GM21576 (cell line): ENCODE measurements around the gene CGAS.
"Not testable (repeated sequence)": the region's sequence is repeated elsewhere in the genome, so short reads cannot be mapped to it uniquely, and the experiment has no call there.

ENCODE experiments used
- ATAC-seq: cut with Tn5 transposase; IDR thresholded peaks from one replicate; pipeline ENCODE4 v1.9.1; 2021; ENCODE audit warnings: mild to moderate bottlenecking, moderate library complexity; ENCODE audit not compliant: unreplicated experiment

Gene CGAS

GRCh38 chr6:73400656-73401055, 51.4 kb downstream of the CGAS start:
- no peak for ATAC-seq

DNA sequence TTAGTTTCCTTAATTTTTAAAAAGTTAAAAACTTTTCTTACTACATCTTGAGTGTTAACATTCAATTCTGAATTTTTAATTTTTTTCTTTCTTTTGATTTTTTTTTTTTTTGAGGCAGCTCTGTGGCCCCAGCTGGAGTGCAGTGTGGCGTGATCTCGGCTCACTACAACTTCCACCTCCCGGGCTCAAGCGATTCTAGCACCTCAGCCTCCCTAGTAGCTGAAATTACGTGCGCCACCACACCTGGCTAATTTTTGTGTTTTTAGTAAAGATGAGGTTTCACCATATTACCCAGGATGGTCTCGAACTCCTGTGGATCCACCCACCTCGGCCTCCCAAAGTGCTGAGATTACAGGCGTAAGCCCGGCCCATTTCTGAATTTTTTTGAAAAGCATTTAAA, 56.2 kb downstream of the CGAS start:
- no peak for ATAC-seq

GRCh38 chr6:73394577-73395354, 57.3 kb downstream of the CGAS start, which contains the start of gene DDX43:
TSS of gene DDX43 (plus strand) at chr6:73394828. CDS start at chr6:73394906, 78 bp downstream.
- ATAC-seq = no peak

DNA sequence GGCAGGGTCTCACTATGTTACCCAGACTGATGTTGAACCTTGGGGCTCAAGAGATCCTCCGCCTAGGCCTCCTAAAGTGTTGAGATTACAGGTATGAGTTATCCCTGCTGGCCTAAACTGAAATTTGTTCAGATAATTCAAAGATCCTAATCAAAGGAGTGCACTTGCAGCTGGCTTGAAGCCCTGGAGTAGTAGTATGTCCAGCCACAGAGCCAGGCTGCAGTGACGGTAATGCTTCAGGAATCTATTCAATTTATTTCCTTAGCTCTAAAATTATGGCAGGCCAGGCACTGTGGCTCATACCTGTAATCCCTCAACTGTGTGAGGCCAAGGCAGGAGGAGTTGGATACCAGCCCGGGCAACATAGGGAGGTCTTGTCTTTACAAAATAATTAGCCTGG, 58.8 kb downstream of the CGAS start:
- ATAC-seq = no peak

GRCh38 chr6:73392188-73392587, 59.9 kb downstream of the CGAS start:
- not testable (repeated sequence) for ATAC-seq

DNA sequence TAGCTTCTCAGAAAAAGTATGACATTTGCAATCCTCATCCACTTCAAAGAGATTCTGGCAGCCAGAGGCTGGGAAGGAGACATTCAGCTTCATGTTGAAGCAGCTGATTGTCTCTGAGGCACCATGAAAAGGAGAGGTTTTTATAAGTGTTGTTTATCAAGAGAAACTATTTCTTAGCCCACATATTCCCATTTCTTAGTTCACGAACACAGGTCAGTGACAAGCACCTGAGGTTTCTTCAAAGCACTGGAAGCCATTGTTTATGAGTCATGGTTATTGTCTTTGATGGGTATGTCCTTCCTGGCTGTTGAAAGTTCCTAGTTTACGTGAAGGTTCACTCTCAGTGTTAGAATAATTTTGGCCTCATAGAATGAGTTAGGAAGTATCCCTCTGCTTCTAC, 60.4 kb downstream of the CGAS start:
- no peak for ATAC-seq

- no peak for ATAC-seq
These were observed 62.2 kb downstream of the CGAS start for GRCh38 chr6:73389854-73390253.

- ATAC-seq = peak; percentile 89
These were observed 63.1 kb downstream of the CGAS start for GRCh38 chr6:73388800-73389512.

- ATAC-seq = peak; percentile 27
These were observed 63.7 kb downstream of the CGAS start for GRCh38 chr6:73388433-73388799.

GRCh38 chr6:73382462-73383113, 69.5 kb downstream of the CGAS start:
- ATAC-seq = no peak

DNA sequence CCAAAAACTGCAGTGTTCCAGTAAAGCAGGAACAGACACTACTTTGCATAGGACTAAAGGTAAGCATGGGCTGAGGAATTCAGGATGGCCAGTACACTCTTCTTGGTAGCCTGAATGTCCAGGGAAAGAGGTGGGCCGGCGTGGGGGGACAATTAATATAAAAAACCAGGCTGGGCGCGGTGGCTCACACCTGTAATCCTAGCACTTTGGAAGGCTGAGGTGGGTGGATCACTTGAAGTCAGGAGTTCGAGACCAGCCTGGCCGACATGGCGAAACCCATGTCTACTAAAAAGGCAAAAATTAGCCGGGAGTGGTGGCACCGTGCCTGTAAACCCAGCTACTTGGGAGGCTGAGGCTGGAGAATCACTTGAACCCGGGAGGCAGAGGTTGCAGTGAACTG, 70.6 kb downstream of the CGAS start:
- ATAC-seq = not testable (repeated sequence)

GRCh38 chr6:73377225-73377624, 74.9 kb downstream of the CGAS start:
- no peak for ATAC-seq

- ATAC-seq = no peak
These were observed 76.9 kb downstream of the CGAS start for GRCh38 chr6:73375216-73375615.
